Stimulated activated CD4-positive, alpha-beta T cell treated with anti-CD3 and anti-CD28 coated beads, Interleukin-2, amount 100 ng/mL, for 4 hours (primary cell): ENCODE data around the gene F2R.

Experiments used
- DNase-seq: peaks from one replicate; pipeline ENCODE4 v3.0.0-alpha.2; 2020; ENCODE audit warnings: low read depth

Gene F2R

GRCh38 chr5:76690704-76691466, 25.0 kb upstream of the F2R start:
- no peak for DNase-seq

DNA sequence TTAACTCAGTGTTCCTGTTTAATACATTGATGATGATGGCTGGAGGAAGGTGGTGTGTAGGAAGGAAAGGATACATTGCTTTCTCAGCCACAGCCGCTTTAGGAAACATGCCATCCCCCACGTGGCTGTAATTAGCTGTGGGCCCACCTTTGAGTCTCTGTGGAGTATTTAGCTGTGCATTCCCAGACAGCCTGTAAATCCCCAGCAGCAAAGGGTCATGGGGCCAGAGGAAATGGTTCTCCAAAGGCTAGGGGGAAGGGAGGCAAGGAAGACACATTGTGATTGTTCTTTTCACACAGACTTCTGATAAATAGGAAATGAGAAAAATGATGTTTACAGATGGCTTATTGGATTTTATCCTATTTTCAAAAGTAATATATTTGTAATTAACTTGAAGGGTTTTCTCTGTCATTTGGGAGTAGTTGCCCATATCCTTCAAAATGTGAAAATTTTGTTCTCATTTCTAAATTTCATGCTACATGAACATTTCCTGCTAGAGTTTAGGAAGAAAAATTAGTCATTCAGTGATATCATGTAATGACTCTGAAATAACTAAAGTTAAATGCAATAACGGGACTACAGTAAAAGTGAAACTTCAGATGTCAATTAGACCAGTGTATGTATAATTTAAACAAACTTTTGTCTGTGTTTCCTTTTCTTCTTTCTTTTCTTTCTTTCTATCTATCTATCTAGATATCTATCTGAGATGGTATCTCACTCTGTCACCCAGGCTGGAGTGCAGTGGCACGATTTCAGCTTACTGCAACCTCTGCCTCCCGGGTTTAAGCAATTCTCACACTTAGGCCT, 24.3 kb upstream of the F2R start:
- no peak for DNase-seq

DNA sequence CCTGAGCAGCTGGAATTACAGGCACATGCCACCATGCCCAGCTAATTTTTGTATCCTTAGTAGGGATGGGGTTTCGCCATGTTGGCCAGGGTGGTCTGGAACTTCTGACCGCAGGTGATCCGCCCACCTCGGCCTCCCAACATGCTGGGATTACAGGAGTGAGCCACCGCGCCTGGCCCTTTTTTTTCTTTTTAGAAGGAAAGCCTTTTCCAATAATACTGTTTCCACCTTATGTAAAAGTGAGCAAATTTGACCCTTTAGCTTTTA, 23.7 kb upstream of the F2R start:
- no peak for DNase-seq

- no peak for DNase-seq
Observed at GRCh38 chr5:76692651-76693050, 23.3 kb upstream of the F2R start.

DNA sequence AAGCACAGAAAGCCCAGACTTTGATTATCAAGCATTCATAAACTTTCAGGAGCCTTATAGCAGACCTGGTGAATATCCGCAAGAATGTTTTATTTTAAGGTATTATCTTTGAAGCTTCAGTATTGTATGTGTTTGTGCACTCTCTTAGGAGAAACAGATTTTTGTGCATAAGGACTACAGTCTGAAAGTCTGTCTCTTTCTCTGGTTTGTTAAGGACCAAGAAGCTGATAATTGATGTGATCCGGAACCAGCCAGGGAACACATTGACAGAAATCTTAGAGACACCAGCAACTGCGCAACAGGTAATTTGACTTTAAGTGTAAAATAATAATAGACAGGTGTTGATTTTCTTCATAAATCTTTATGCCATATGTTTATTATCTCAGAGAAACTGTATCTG, 22.8 kb upstream of the F2R start:
- no peak for DNase-seq

GRCh38 chr5:76694317-76694716, 21.6 kb upstream of the F2R start:
- DNase-seq = no peak

GRCh38 chr5:76695346-76695745, 20.6 kb upstream of the F2R start:
- DNase-seq = no peak

GRCh38 chr5:76696251-76696650, 19.7 kb upstream of the F2R start:
- no peak for DNase-seq

- DNase-seq = no peak
Observed at GRCh38 chr5:76697670-76698069, 18.3 kb upstream of the F2R start.

GRCh38 chr5:76700571-76700970, 15.4 kb upstream of the F2R start:
- no peak for DNase-seq

- DNase-seq = no peak
Observed at GRCh38 chr5:76701298-76701697, 14.6 kb upstream of the F2R start.

- DNase-seq = no peak
Observed at GRCh38 chr5:76703707-76704106, 12.2 kb upstream of the F2R start.

DNA sequence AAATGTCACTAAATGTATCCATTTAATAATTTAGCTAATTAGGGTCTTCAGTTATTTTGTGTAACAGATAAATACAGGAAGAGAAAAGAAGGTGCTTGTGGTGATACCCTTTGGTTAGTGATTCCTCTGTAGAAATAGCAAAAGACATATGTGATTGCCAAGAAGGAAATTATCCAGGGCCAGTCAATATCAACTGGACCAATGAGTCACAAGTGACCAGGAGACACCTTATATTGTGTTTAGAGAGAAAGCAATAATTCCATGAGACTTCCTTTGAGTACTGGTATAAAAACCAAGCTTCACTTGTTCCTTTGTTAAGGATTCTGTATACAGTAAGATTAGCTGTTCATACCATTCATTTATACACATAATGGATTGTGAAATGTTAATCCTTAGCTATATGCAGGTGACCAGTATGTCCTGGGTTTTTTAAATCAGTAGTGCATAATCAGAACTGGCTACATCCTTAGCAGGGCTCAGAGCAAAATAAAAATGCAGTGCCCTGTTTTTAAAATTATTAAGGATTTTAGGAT, 11.7 kb upstream of the F2R start:
- no peak for DNase-seq

DNA sequence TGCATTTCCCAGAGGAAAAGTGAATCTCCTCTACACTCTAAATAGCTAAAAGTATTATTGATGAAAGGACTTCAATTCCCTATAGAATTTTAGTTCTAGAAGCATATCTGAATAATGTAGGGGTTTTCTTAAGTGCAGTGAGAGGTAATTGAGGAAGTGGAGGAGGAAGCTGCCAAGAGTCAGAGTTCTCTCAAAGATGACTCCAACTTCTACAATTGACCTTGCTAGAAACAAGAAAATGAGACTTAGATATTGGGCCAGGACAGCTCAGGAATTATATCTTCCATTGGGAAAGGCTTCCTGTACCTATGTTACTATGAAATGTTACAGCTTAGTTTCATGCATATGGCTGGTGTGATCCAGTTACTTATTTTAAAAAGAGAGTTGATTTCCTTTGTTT, 10.4 kb upstream of the F2R start:
- DNase-seq = no peak

DNA sequence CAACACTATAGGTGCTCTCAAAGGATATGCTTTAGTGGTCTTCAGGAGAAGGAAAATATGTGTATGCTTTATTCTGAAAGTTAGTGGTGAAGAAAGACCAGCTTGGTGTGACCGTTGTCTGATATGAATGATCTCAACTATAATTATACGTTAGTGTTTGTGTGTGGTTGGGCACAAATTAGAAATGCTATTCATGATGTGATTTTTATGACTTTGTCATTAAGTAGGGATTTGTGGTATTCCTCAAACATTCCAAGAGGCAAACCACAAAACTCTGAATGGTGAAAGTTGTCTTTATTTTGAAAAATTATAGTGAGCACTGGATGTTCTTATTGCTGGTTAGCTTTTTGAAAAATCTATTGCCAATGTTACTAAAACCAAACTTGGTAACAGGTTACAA, 6.2 kb upstream of the F2R start:
- DNase-seq = no peak

GRCh38 chr5:76710991-76711390, 4.9 kb upstream of the F2R start:
- no peak for DNase-seq

GRCh38 chr5:76714751-76715485, 1.0 kb upstream of the F2R start:
- DNase-seq = no peak

GRCh38 chr5:76715486-76715735, 515 bp upstream of the F2R start:
- DNase-seq = no peak

DNA sequence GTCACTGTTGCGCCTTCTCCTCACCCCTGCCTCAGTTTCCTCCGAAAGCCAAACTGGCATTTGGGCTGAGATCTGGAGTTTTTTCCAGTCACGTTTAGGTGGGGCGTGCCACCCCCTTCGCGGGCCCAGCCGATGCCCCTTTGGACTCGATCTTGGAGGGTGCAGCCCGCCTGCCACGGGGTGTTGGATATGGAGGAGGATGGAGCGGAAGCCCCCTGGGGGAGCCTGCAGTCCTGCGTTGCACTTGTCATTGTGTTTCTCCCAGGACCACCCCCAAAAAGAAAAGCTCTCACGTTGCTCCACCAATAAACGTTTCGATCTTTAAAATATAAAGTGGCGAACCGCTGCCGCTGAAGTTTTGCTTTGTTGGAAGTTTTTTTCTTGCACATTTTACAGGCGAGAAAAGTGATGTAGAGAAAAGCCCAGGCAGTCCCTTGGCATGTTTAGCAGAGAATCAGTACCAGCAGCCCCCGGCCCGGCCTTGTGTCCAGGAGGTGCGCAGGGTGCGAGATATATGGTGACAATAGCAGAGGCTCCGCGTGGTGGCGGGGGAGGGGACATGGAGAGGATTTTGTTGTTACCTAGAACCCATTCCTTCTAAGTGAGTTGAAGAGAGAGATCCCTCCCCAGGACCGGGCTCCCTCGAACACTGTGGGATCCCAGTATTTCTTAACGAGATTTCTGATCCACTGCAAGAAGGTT, 681 bp downstream of the F2R start:
- DNase-seq = no peak

GRCh38 chr5:76717222-76718083, 1.5 kb downstream of the F2R start:
- no peak for DNase-seq

DNA sequence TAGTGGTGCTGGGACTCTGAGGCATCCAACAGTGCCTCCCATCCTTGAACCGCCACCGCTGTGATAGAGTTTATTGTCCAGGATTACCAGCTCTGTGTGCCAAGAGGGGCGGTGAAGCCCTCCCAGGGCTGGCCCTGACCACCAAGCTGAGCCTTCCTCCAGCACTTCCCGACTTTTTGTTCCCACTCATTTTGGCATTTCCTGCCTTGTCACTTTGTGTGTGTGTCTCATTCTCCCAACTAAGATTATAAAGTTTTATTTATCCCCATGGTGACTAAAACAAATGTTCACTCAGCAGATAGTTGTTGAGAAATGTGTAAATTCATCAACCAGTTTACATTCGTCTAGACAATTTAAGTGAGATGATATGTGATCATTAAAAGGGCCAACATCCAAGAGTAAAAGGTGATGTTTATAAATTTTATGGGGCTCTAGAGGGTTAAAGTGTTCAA, 2.5 kb downstream of the F2R start:
- DNase-seq = no peak

DNA sequence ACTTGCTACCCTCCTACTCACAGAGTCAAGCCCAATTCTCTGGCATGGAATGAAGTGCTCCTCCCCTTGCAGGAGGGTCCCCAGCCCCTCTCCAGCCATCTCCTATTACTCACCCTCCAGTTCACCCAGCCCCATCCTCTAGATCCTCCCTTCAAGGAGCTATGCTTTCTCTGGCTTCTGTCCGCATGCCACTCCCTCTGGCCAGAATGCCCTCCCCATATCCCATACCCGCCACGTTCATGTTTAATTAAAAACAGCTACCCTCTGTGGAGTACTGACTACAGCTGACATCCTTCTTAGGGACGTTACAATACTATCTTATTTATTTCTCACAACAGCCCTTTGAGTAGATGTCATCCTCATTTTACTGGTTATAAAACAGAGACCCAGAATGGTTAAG, 3.0 kb downstream of the F2R start:
- DNase-seq = no peak
